HFFc6 (cell line): ENCODE data around the gene SLC26A4. TPM values are rescaled to one million over a fixed set of nuclear protein-coding genes. Genes with fewer than 3 reads are reported as not detected.

Experiments
- DNase-seq: peaks from one replicate; pipeline ENCODE4 v3.0.0-alpha.2; 2018
- H3K27ac Mint-ChIP-seq: 2 replicates; pipeline ENCODE4 v1.8.0; 2020; ENCODE audit warnings: mild to moderate bottlenecking, mixed read lengths
- H3K27me3 Mint-ChIP-seq: 2 replicates; pipeline ENCODE4 v1.8.0; 2021; ENCODE audit warnings: mild to moderate bottlenecking, moderate library complexity, mixed read lengths; ENCODE audit not compliant: insufficient read depth
- H3K36me3 Mint-ChIP-seq: 2 replicates; pipeline ENCODE4 v1.8.0; 2021; ENCODE audit warnings: low read depth, mixed read lengths
- H3K4me1 Mint-ChIP-seq: 2 replicates; pipeline ENCODE4 v1.8.0; 2020; ENCODE audit warnings: low read depth, mixed read lengths
- H3K4me3 Mint-ChIP-seq: 2 replicates; pipeline ENCODE4 v1.8.0; 2020; ENCODE audit warnings: mild to moderate bottlenecking, moderate library complexity, mixed read lengths
- H3K9me3 Mint-ChIP-seq: 2 replicates; pipeline ENCODE4 v1.8.0; 2020; ENCODE audit warnings: mild to moderate bottlenecking, mixed read lengths
- CTCF ChIP-seq: fragments of 200-600 bp; sonication (generic); IDR thresholded peaks from 2 replicates; pipeline ENCODE4 v1.5.0; 2021; ENCODE audit warnings: antibody characterized with exemption, mild to moderate bottlenecking
- total RNA-seq, 6 experiments: library from RNA; stranded (reverse); fragmentation: NEBNext Ultra II Directional; extraction: Animal tissue kit (Norgen Biotek cat#: 25700); gene quantifications; 2 replicates in 1 of 6; 3 replicates in 5 of 6; pipeline ENCODE4 v1.2.3, GENCODE V29; 2021

The SLC26A4 gene
- total RNA-seq, 6 experiments from 2014 or later: 0.18 to 0.63 (median 0.21) TPM; not detected in 1

DNA sequence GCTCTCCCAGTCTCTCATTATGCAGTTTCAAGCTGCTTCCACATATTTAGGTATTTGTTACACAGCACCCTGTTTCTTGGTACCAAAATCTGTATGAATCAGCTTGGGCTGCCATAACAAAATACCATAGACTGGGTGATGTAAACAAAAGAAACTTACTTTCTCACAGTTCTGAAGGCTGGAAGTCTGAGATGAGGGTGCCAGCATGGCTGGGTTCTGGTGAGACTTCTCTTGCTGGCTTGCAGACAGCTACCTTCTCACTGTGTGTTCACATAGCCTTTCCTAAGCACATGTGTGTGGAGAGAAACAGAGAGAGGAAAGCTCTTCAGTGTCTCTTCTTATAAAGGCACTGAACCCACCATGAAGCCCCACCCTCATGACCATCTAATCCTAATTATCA is 67.6 kb downstream of the SLC26A4 start:
- Mint-ChIP-seq H3K27me3 (peaks cover 11% of the 10 kb centered on the region; the same call in 1 of the 2 replicates), H3K4me3 (no peak overlapping the region), H3K27ac (no peak overlapping the region), H3K4me1 (peaks cover 11% of the 10 kb centered on the region), H3K9me3 (peaks cover 6% of the 10 kb centered on the region; the same call in 1 of the 2 replicates), H3K36me3 (0 out of 2 replicates have a peak, but pooled peaks cover 4% of the 10 kb centered on the region)
- DNase-seq: no peak
- TF ChIP-seq CTCF: no peak

DNA sequence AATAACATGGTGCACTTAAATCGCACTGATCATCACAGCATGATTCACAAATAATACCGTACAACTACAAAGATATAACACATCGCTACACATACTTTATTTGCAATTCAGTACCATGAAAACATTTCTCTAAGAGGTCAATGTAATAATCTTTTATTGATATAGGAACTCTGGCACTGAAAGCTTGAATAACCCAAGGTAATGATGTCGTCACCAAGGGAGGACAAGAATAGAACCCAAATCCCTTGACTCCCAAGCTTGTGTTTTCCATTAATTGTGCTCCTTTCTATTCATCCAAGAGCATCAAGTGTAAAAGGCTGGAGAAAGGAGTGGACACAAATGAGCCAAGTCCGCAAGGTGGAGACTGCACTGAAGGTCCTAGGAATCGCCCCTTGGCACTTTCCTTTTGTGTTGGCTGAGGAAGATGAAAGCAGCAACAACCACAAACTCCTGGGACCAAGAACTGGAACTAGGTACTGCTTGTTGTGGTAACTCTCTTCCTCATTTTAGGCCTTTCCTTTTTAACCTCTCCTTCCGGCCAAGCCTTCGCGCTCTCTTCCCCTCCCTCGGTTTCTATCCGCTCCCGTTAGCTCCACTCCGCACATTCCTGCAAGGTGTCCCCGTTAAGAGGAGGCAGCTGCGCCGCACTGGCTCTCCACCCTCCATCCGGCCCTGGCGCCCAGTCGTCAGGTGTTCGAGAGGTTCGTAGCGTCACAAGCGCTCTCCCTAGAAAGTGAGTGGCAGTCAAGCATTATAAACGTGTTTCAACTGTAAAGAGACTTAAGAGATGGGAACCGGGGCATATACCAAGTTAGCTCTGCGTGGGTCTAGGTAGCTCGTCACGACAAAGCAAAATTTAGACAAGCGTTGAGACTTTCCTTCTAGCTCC is 82.3 kb downstream of the SLC26A4 start:
- Mint-ChIP-seq H3K27me3 (no peaks in the 10 kb centered on the region; the same call in 1 of the 2 replicates), H3K4me3 (peak overlapping the region; percentile 96), H3K36me3 (peaks cover 7% of the 10 kb centered on the region; the same call in 1 of the 2 replicates), H3K9me3 (no peaks in the 10 kb centered on the region), H3K27ac (peak overlapping the region; percentile 100), H3K4me1 (peaks cover 44% of the 10 kb centered on the region)
- DNase-seq: no peak
- no peak for TF ChIP-seq CTCF

DNA sequence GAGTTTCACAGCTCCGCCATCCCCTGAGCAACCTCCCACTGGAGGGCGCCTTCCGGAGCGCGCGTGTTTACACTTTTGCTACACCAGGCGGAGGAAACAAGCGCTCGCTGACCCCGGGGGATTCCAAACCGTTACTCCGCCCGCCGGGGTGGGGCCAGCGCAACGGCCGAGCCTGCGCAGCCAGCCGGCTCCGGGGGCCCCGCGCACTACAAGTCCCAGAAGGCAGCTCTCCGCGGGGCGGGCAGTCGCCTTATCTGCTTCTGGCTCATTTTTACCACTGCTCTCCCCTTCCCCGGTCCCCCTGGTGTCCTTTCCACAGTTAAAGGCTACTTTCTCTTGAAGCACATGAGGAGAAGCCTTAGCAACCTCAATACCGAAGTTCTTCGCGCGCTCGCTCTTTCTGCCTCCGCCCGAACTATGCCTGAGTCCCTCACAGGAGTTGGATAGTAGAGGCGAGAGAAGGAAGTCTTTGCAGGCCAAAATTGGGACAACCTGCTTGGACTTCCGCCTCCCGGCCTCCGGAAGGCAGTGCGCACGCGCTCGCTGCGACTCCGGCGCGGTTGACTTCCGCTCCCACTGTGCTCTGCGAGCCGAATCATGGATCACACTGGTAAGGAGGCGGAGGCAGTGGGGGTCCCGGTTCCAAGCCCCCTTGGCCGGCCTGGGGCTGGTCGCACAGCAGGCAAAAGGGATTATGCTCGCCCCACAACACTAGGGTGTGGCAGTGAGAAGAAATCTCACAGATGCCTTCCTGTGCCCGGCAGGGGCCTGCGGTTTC is 83.1 kb downstream of the SLC26A4 start, which contains the start of gene CBLL1:
Gene CBLL1 (plus strand): TSS at position 576 of the 778 bp plus-strand sequence. CDS start 22 bp downstream, at position 598.
- peaks cover 7% of the 10 kb centered on the region; the same call in 1 of the 2 replicates for H3K36me3 Mint-ChIP-seq
- peaks cover 44% of the 10 kb centered on the region for H3K4me1 Mint-ChIP-seq
- peak within 1 kb of the TSS; percentile 96 for H3K4me3 Mint-ChIP-seq
- DNase-seq: peak; percentile 94
- no peaks in the 10 kb centered on the region; the same call in 1 of the 2 replicates for H3K27me3 Mint-ChIP-seq
- H3K9me3 Mint-ChIP-seq: no peaks in the 10 kb centered on the region
- peak within 1 kb of the TSS; percentile 100 for H3K27ac Mint-ChIP-seq
- TF ChIP-seq CTCF: peak; percentile 83

DNA sequence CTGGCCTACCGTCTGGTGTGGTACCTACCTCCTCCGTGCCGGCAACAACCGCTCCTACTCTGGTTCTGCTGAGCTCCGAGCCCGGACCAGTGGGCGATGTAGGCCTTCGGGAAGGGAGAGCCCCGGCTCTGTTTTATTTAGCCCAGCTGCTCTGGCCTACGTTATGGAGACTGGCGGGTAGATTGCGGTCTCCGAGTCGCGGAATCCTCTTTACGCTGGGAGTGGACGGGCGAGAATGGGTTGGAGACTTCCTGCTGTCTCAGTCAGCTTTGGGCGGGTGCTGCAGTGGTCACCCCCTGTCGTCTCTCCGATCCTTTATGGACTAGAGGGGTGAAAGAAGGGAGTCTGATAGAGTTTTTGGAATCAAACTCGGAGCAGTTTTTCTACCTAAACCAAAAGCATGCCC is 83.7 kb downstream of the SLC26A4 start:
- no peak for TF ChIP-seq CTCF
- Mint-ChIP-seq H3K27ac (peak overlapping the region; percentile 100), H3K4me1 (peaks cover 44% of the 10 kb centered on the region), H3K9me3 (no peaks in the 10 kb centered on the region), H3K36me3 (peaks cover 7% of the 10 kb centered on the region; the same call in 1 of the 2 replicates), H3K27me3 (no peaks in the 10 kb centered on the region; the same call in 1 of the 2 replicates), H3K4me3 (peak overlapping the region; percentile 96)
- no peak for DNase-seq

DNA sequence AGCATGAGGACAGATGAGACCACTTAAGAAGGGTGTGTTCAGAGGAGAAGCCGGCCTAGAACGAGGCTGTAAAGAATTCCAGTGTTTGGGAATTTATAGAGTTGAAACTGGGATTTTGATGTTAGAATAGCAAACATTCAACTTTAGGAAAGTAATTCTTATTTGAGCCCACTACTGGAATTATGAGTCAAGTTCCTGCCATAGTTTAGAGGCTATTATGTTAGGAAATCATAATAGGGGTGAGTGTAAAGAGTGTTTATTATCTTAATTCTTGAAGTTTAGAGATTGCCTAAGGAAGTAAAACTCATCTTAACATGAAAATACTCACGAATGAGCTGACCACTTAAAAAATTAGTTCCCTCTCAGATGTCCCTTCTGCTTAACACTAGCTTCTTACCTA is 85.4 kb downstream of the SLC26A4 start:
- Mint-ChIP-seq H3K36me3 (peaks cover 13% of the 10 kb centered on the region; the same call in 1 of the 2 replicates), H3K27ac (peak overlapping the region; percentile 49), H3K27me3 (no peaks in the 10 kb centered on the region; the same call in 1 of the 2 replicates), H3K4me3 (peak overlapping the region; percentile 96), H3K9me3 (no peaks in the 10 kb centered on the region), H3K4me1 (peaks cover 44% of the 10 kb centered on the region)
- DNase-seq: no peak
- no peak for TF ChIP-seq CTCF
